K562 (cell line): ENCODE measurements around the gene CCDC87. TPM values are rescaled to one million over a fixed set of nuclear protein-coding genes. Genes with fewer than 3 reads are reported as not detected.
A peak's percentile ranks its signal among the peaks of the same experiment; 100 is the strongest.

Source experiments
- COPS2 ChIP-seq: fragments of 450-650 bp; conservative IDR thresholded peaks from 2 replicates; pipeline ENCODE4 v1.6.1; 2016; ENCODE audit warnings: mild to moderate bottlenecking, moderate library complexity
- ETV5 ChIP-seq: sonication (generic); formaldehyde crosslinking; IDR thresholded peaks from 2 replicates; pipeline ENCODE4 v1.4.0; 2020; ENCODE audit warnings: low read depth, mild to moderate bottlenecking, missing genetic modification reagents
- GABPA ChIP-seq: fragments of 200-800 bp; sonication (Bioruptor generic); conservative IDR thresholded peaks from 2 replicates; pipeline ENCODE4 v1.6.1; 2016; ENCODE audit warnings: low read depth, missing genetic modification characterization, missing compliant biosample characterization
- GTF2B ChIP-seq: IDR thresholded peaks from 2 replicates; pipeline ENCODE4 v1.6.1; 2011; ENCODE audit not compliant: insufficient read length; ENCODE audit errors: extremely low read depth
- HIVEP1 ChIP-seq: fragments of 250-450 bp; sonication (Bioruptor Pico); IDR thresholded peaks from 2 replicates; pipeline ENCODE4 v1.4.0; 2020; ENCODE audit warnings: mild to moderate bottlenecking
- MTF1 ChIP-seq: fragments of 250-450 bp; sonication (Bioruptor Pico); IDR thresholded peaks from 2 replicates; pipeline ENCODE4 v1.9.0; 2021; ENCODE audit warnings: moderate library complexity, mild to moderate bottlenecking, inconsistent platforms, borderline replicate concordance
- NONO ChIP-seq, 2 experiments: fragments of 200-400 bp in 1 of 2; fragments of 450-650 bp in 1 of 2; formaldehyde crosslinking in 1 of 2; IDR thresholded peaks; 2 replicates each; pipeline ENCODE4 v1.6.1; 2017; ENCODE audit warnings: low read depth in 2 of 2, mild to moderate bottlenecking in 2 of 2, moderate library complexity in 2 of 2, low read length in 1 of 2
- POLR2H ChIP-seq: IDR thresholded peaks from 2 replicates; pipeline ENCODE4 v1.6.1; 2016; ENCODE audit warnings: missing genetic modification characterization, low read depth, mild to moderate bottlenecking, control low read depth, missing compliant biosample characterization, moderate library complexity
- RBFOX2 ChIP-seq: fragments of 200-400 bp; formaldehyde crosslinking; IDR thresholded peaks from 2 replicates; pipeline ENCODE4 v1.6.1; 2017; ENCODE audit warnings: low read depth, mild to moderate bottlenecking, low read length, moderate library complexity
- SAFB ChIP-seq: fragments of 200-400 bp; formaldehyde crosslinking; IDR thresholded peaks from 2 replicates; pipeline ENCODE4 v1.6.1; 2017; ENCODE audit warnings: low read depth, low read length, borderline replicate concordance
- SAP30 ChIP-seq: fragments of 200-600 bp; sonication (generic); IDR thresholded peaks from 2 replicates; pipeline ENCODE4 v1.6.1; 2012; ENCODE audit warnings: borderline replicate concordance, low read depth, mild to moderate bottlenecking, moderate library complexity, low read length, control low read depth, inconsistent platforms; ENCODE audit not compliant: insufficient read depth, poor library complexity, severe bottlenecking
- SMARCE1 ChIP-seq: fragments of 450-650 bp; IDR thresholded peaks from 2 replicates; pipeline ENCODE4 v1.7.1; 2016; ENCODE audit warnings: mild to moderate bottlenecking
- TOE1 ChIP-seq, 2 experiments: fragments of 450-650 bp in 1 of 2; sonication (generic) in 1 of 2; formaldehyde crosslinking in 1 of 2; IDR thresholded peaks; 2 replicates each; pipeline versions ENCODE4 v1.7.1 to v1.8.0; 2016 to 2022; ENCODE audit warnings: borderline replicate concordance in 2 of 2, mild to moderate bottlenecking in 2 of 2, antibody characterized with exemption in 1 of 2, inconsistent platforms in 1 of 2, low read depth in 1 of 2, missing genetic modification reagents in 1 of 2, moderate library complexity in 1 of 2
- YBX1 ChIP-seq: fragments of 450-650 bp; IDR thresholded peaks from 2 replicates; pipeline ENCODE4 v1.7.1; 2016; ENCODE audit warnings: mild to moderate bottlenecking
- ZBTB1 ChIP-seq: sonication (generic); formaldehyde crosslinking; IDR thresholded peaks from 2 replicates; pipeline ENCODE4 v1.8.1; 2023; ENCODE audit warnings: missing genetic modification reagents, low read depth, mild to moderate bottlenecking, borderline replicate concordance
- ZNF143 ChIP-seq: sonication (generic); formaldehyde crosslinking; IDR thresholded peaks from 2 replicates; pipeline ENCODE4 v1.9.0; 2022; ENCODE audit warnings: mild to moderate bottlenecking, missing genetic modification reagents
- ZNF224 ChIP-seq: sonication (generic); formaldehyde crosslinking; IDR thresholded peaks from 2 replicates; pipeline ENCODE4 v1.8.0; 2022; ENCODE audit warnings: mild to moderate bottlenecking, missing genetic modification reagents
- ZNF282 ChIP-seq: sonication (generic); formaldehyde crosslinking; IDR thresholded peaks from 2 replicates; pipeline ENCODE4 v1.8.1; 2023; ENCODE audit warnings: missing genetic modification reagents
- ZNF586 ChIP-seq: fragments of 450-650 bp; formaldehyde crosslinking; conservative IDR thresholded peaks from 2 replicates; pipeline ENCODE4 v1.4.0; 2020; ENCODE audit warnings: mild to moderate bottlenecking, moderate library complexity
- polyA plus RNA-seq, 8 experiments: library from polyadenylated mRNA; depleted of rRNA in 4 of 8; stranded (reverse) in 5 of 8; unstranded in 3 of 8; fragments of >200 nt; fragmentation: Nextera tagmentation in 2 of 8; fragmentation: Illumina TruSeq in 1 of 8; extraction: Ambion mirVana in 2 of 8; extraction: Trizol in 1 of 8; gene quantifications; 2 replicates each; pipeline versions ENCODE4 v1.2.1 to v1.2.3, GENCODE V29; 2011 to 2014; ENCODE audit warnings: inconsistent platforms in 1 of 8, missing spikeins in 1 of 8
- total RNA-seq, 7 experiments: library from RNA; depleted of rRNA in 6 of 7; stranded (reverse); fragments of >200 nt in 6 of 7; fragmentation: Illumina TruSeq in 2 of 7; extraction: Trizol in 2 of 7; gene quantifications; 2 replicates each; pipeline versions ENCODE4 v1.2.1 to v1.2.3, GENCODE V29; 2011 to 2021; ENCODE audit warnings: low replicate concordance in 1 of 7
- TF ChIP-seq, protein P1 (sequence below): fragments of 250-450 bp; sonication (Bioruptor Pico); IDR thresholded peaks from 2 replicates; pipeline ENCODE4 v1.5.0; 2021; ENCODE audit warnings: mild to moderate bottlenecking, moderate library complexity
- TF ChIP-seq, protein P2 (sequence below), 2 experiments: fragments of 450-650 bp in 1 of 2; sonication (generic) in 1 of 2; formaldehyde crosslinking; conservative IDR thresholded peaks; 2 replicates each; pipeline versions ENCODE4 v1.4.0 to v1.8.1; 2020 to 2022; ENCODE audit warnings: mild to moderate bottlenecking in 1 of 2, missing genetic modification reagents in 1 of 2

Gene CCDC87
- total and polyA plus RNA-seq, 9 of the 15 experiments (the other 6 are each of a cell fraction or from before 2014, with no cell fraction given), result 0.03 to 0.44 (median 0.15) TPM; not detected in 1

DNA sequence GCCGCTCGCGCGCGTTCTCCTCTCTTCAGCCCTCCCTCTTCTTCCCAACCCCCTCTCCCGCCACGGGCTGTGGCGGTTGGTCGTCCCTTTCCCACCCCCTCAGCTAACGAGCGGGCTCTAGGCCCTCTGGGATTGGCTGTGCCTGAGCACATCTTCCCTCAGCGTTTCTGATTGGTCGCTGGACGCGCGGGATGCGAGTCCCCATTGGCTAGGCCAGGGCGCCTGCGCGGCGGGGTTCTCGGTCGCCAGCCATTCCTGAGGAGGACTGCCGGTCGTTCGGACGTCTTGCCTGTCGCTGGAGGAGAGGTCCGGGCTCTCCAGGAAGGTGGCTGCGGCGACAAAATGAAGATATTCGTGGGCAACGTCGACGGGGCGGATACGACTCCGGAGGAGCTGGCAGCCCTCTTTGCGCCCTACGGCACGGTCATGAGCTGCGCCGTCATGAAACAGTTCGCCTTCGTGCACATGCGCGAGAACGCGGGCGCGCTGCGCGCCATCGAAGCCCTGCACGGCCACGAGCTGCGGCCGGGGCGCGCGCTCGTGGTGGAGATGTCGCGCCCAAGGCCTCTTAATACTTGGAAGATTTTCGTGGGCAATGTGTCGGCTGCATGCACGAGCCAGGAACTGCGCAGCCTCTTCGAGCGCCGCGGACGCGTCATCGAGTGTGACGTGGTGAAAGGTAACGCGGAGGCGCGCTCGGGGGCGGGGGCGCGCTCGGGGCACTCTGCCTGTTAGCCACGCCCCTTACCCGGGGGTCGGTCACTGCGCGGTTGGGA lies 23.7 kb upstream of the CCDC87 start, which contains the start of gene RBM14 (continued):
- 0 out of 4 replicates have a peak, but pooled peaks of 1 of the 2 experiments have one; percentile 47 for TF ChIP-seq NONO (IDR thresholded peaks at IDR 0.05; ENCODE audit: low read depth in 2 of 2, low read length in 1 of 2)
- TF ChIP-seq SMARCE1, result no peak
- TF ChIP-seq, protein P1, sequence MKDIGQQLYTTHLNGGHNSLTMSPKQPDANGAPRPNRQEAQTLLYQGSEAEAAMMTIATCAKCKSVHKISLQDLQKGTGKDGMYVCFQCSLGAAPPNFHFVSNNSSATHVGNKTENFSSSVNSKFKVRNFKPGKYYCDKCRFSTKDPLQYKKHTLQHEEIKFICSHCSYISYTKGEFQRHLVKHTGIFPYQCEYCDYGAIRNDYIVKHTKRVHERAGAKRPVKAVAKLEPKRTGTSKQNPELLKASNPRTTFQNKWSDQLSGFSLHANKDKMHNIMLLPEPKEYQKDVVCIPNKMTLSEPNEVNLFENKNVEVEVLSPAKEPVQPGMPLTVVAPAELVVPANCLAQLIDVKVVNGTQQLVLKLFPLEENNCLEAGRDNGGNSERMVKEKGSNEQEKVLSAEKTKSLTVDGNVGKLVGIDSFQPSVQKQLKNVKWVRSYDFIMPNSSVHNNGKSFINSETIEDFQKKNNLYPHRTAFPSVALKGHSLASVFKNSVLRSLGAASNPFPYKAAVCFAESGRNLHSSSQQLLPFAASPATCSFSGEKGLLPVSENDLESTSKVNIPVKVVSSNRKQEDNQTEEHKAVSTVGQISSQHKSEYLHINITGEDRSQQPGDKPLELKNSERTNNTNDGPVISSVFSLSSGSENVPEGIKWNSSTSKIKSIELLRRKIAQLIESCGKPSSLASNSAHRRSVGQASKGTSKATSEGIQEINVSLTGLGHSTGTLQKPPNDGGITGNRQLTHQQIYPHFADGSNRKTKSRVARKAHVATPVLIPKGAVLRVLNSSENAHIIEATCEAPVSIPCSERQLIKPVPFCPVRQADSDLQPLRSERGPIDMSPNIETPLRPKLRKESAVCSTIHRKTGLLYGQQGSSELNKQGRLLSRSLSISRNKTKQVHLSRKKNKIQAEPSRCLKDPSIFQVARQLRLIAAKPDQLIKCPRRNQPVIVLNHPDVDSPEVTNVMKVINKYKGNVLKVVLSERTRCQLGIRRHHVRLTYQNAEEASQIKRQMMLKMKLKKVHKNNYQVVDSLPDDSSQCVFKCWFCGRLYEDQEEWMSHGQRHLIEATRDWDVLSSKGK (CRISPR knock-in tag), result no peak
- TF ChIP-seq POLR2H (tag), result peak; percentile 96
- peak; percentile 99 for TF ChIP-seq RBFOX2
- TF ChIP-seq TOE1 (IDR thresholded peaks at IDR 0.05; ENCODE audit: borderline replicate concordance), result peak; percentile 52; the same call in 1 of the 2 replicates
- TF ChIP-seq TOE1 (CRISPR knock-in tag; IDR thresholded peaks at IDR 0.05; ENCODE audit: borderline replicate concordance, low read depth), result peak; percentile 49; the same call in 1 of the 2 replicates
- TF ChIP-seq ETV5 (CRISPR knock-in tag), result peak; percentile 19; the same call in 1 of the 2 replicates
- no peak for TF ChIP-seq MTF1 (CRISPR knock-in tag)
- TF ChIP-seq ZBTB1 (CRISPR knock-in tag), result 0 out of 2 replicates have a peak, but pooled peaks have one; percentile 54
- TF ChIP-seq ZNF282 (CRISPR knock-in tag), result no peak
- no peak for TF ChIP-seq ZNF224 (CRISPR knock-in tag)
- 0 out of 2 replicates have a peak, but pooled peaks have one; percentile 48 for TF ChIP-seq GABPA (tag)
- TF ChIP-seq YBX1, result no peak
- no peak for TF ChIP-seq COPS2
- TF ChIP-seq ZNF143 (CRISPR knock-in tag), result no peak
- TF ChIP-seq SAFB, result no peak
- TF ChIP-seq GTF2B, result no peak
- TF ChIP-seq, protein P2, sequence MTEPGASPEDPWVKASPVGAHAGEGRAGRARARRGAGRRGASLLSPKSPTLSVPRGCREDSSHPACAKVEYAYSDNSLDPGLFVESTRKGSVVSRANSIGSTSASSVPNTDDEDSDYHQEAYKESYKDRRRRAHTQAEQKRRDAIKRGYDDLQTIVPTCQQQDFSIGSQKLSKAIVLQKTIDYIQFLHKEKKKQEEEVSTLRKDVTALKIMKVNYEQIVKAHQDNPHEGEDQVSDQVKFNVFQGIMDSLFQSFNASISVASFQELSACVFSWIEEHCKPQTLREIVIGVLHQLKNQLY (CRISPR knock-in tag; conservative IDR thresholded peaks at IDR 0.05), result peak in 1 of 2 experiments; percentile 63; a peak in 1 of 4 replicates
- TF ChIP-seq HIVEP1 (CRISPR knock-in tag), result 0 out of 2 replicates have a peak, but pooled peaks have one; percentile 7
- TF ChIP-seq ZNF586 (CRISPR knock-in tag), result no peak
- TF ChIP-seq SAP30, result peak; percentile 55
